Calu3 (cell line): ENCODE results near the gene ZCCHC7. TPM values are rescaled to one million over a fixed set of nuclear protein-coding genes. Genes with fewer than 3 reads are reported as not detected.
"Not testable (repeated sequence)": the region's sequence is repeated elsewhere in the genome, so short reads cannot be mapped to it uniquely, and the experiment has no call there.

Experiments used
- BruUV-seq: library from RNA; stranded (reverse); fragments of 400-500 nt; replicated peaks from 2 replicates; lab custom pipeline; 2021; lab: Mats Ljungman, UMichigan
- CTCF ChIA-PET: fragments of 300-600 bp; sonication (Branson Sonifier 250); formaldehyde crosslinking; loops from one replicate; lab custom pipeline; 2022; ENCODE audit warnings: antibody characterized with exemption; lab: Charles Lee
- DNase-seq: peaks from one replicate; pipeline ENCODE4 v3.0.0; 2022
- H3K27ac Mint-ChIP-seq: one replicate; pipeline ENCODE4 v1.8.0; 2022; ENCODE audit warnings: mixed read lengths; ENCODE audit not compliant: unreplicated experiment
- H3K27me3 Mint-ChIP-seq: one replicate; pipeline ENCODE4 v1.8.0; 2022; ENCODE audit warnings: mixed read lengths; ENCODE audit not compliant: unreplicated experiment
- H3K36me3 Mint-ChIP-seq: one replicate; pipeline ENCODE4 v1.8.0; 2022; ENCODE audit warnings: mild to moderate bottlenecking, moderate library complexity, mixed read lengths; ENCODE audit not compliant: insufficient read depth, unreplicated experiment
- H3K4me1 Mint-ChIP-seq: one replicate; pipeline ENCODE4 v1.8.0; 2022; ENCODE audit warnings: mild to moderate bottlenecking, low read depth, mixed read lengths; ENCODE audit not compliant: unreplicated experiment
- H3K4me3 Mint-ChIP-seq: one replicate; pipeline ENCODE4 v1.8.0; 2022; ENCODE audit warnings: mild to moderate bottlenecking, low read depth, moderate library complexity, mixed read lengths; ENCODE audit not compliant: unreplicated experiment
- H3K9me3 Mint-ChIP-seq: one replicate; pipeline ENCODE4 v1.8.0; 2022; ENCODE audit warnings: low read depth, mixed read lengths; ENCODE audit not compliant: unreplicated experiment
- intact Hi-C: fragments of 100-400 bp; cut with micrococcal nuclease; formaldehyde crosslinking; loops from one replicate; pipeline ENCODE4 v1.10.0; 2022; ENCODE audit not compliant: unreplicated experiment
- total RNA-seq: library from RNA; stranded (reverse); gene quantifications from 2 replicates; pipeline ENCODE4 v1.2.3, GENCODE V29; 2022
- TF ChIP-seq, protein P1 (sequence below): fragments of 200-600 bp; IDR thresholded peaks from one replicate; pipeline ENCODE4 v1.8.0; 2022; ENCODE audit warnings: antibody characterized with exemption; ENCODE audit not compliant: unreplicated experiment

Gene ZCCHC7
- total RNA-seq, 1 experiment from 2014 or later = 6.5 TPM

DNA sequence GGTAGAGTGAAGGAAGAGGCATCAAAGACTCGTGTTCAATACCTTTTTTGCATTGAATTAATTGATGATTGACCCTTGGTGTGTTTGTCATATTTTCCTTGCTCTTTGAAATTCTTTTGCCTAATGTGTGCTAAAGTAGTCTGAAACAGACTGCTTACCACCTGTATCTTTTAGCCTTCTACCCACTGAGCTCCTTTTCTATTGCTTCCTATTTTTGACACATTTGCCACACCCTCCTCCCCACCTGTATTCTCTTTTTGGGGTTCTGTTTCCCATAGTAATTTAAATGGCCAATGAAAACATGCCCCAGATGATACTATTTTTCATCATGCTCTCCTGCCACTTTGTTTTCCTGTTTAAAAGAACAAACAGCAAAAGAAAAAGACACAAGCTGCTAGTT is 78.5 kb downstream of the ZCCHC7 start:
- Mint-ChIP-seq H3K9me3 (no peaks in the 10 kb centered on the region), H3K36me3 (no peaks in the 10 kb centered on the region), H3K4me3 (no peak overlapping the region), H3K27ac (no peak overlapping the region), H3K27me3 (no peaks in the 10 kb centered on the region), H3K4me1 (no peaks in the 10 kb centered on the region)
- no peak for DNase-seq
- TF ChIP-seq, protein P1, sequence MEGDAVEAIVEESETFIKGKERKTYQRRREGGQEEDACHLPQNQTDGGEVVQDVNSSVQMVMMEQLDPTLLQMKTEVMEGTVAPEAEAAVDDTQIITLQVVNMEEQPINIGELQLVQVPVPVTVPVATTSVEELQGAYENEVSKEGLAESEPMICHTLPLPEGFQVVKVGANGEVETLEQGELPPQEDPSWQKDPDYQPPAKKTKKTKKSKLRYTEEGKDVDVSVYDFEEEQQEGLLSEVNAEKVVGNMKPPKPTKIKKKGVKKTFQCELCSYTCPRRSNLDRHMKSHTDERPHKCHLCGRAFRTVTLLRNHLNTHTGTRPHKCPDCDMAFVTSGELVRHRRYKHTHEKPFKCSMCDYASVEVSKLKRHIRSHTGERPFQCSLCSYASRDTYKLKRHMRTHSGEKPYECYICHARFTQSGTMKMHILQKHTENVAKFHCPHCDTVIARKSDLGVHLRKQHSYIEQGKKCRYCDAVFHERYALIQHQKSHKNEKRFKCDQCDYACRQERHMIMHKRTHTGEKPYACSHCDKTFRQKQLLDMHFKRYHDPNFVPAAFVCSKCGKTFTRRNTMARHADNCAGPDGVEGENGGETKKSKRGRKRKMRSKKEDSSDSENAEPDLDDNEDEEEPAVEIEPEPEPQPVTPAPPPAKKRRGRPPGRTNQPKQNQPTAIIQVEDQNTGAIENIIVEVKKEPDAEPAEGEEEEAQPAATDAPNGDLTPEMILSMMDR = no peak
- BruUV-seq = no TSS peak
- intact Hi-C loops = no loop called here
- CTCF ChIA-PET = interaction anchor here (0.6 kb wide), 1 partner anchor 642 kb away, joined by 3 read pairs; no protein-coding TSS in a partner anchor

DNA sequence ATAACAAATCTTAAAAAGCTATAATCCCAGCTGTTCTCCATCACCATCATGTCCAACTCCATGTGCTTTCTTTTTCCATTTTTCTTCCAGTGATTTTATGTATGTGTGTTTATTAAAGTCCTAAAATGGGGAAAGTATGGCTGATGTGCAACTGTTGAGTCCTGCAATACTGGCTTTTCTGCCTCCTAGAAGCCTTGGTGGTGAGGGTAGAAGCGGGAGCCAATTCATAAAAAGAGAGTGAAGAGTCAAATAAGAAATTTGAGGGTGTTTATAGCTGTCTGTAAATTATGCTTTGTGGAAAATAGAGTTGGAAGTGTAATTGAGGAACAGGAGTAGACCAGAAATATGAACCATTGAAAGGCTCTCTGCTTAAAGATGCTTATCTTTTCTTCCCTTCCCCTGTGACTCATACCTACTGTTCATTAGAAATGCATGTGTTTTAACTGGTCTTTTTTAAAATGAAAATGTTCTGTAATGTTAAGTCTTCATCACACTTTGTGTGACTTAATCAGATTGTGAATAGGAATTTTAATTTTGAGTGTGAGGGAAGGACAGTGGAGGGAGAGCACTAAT is 80.1 kb downstream of the ZCCHC7 start:
- H3K27ac Mint-ChIP-seq = no peak overlapping the region
- no peak overlapping the region for H3K4me3 Mint-ChIP-seq
- intact Hi-C loops = no loop called here
- DNase-seq = no peak
- no peaks in the 10 kb centered on the region for H3K27me3 Mint-ChIP-seq
- CTCF ChIA-PET = no interaction called here
- no peaks in the 10 kb centered on the region for H3K9me3 Mint-ChIP-seq
- H3K36me3 Mint-ChIP-seq = no peaks in the 10 kb centered on the region
- BruUV-seq = no TSS peak
- no peaks in the 10 kb centered on the region for H3K4me1 Mint-ChIP-seq
- TF ChIP-seq, protein P1 = no peak

DNA sequence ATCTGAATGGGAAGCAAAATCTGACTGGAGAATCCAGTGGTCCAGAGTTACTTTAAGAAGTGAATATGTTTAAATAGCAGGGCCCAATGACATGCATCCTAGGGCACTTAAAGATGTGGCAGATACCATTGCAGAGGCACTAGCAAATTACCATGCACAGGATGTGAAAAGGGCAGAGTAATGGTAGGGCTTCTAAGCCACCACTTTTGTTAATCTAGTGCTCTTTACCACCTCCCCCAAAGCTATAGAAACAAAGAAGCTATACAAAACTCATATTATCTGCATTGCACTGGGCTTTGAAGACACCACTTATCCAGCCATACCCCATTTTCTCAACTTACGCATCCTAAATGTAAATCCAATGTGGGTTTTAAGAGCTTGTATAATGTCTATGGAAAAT is 81.2 kb downstream of the ZCCHC7 start:
- H3K4me3 Mint-ChIP-seq = no peak overlapping the region
- no peaks in the 10 kb centered on the region for H3K4me1 Mint-ChIP-seq
- no peaks in the 10 kb centered on the region for H3K9me3 Mint-ChIP-seq
- TF ChIP-seq, protein P1 = no peak
- DNase-seq = no peak
- intact Hi-C loops = no loop called here
- no TSS peak for BruUV-seq
- CTCF ChIA-PET = no interaction called here
- H3K27me3 Mint-ChIP-seq = no peaks in the 10 kb centered on the region
- no peak overlapping the region for H3K27ac Mint-ChIP-seq
- H3K36me3 Mint-ChIP-seq = no peaks in the 10 kb centered on the region

DNA sequence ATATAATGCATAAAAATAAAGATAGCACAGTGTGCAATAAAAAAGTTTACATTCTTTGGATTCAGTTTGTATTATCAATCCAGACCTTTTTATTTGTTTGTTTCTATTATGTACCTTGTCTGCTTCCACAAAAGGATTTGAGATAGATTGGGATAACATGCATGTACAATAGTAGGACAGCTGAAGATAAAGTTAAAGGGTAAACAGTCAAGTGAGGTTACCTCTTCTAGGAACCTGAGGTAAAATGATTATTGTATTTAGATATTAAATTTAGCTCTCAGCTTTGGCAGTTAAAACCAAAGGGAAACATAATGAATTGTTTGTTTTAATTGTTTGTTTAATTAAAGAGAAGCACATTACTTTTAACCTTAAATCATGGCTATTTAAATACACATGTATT is 81.7 kb downstream of the ZCCHC7 start:
- Mint-ChIP-seq H3K9me3 (no peaks in the 10 kb centered on the region), H3K4me3 (no peak overlapping the region), H3K27ac (no peak overlapping the region), H3K36me3 (no peaks in the 10 kb centered on the region), H3K4me1 (no peaks in the 10 kb centered on the region), H3K27me3 (no peaks in the 10 kb centered on the region)
- DNase-seq = no peak
- TF ChIP-seq, protein P1 = no peak
- intact Hi-C loops = no loop called here
- CTCF ChIA-PET = no interaction called here
- BruUV-seq = no TSS peak

DNA sequence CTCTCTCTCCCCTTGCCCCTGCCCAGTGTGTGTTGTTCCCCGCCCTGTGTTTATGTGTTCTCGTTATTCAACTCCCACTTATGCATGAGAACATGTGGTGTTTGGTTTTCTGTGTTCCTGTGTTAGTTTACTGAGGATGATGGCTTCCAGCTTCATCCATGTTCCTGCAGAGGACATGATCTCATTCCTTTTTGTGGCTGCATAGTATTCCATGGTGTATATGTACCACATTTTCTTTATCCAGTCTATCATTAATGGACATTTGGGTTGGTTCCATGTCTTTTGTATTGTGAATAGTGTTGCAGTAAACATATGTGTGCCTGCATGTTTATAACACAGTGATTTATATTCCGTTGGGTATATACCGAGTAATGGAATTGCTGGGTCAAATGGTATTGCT is 83.1 kb downstream of the ZCCHC7 start:
- H3K4me3 Mint-ChIP-seq, BruUV-seq, intact Hi-C loops, H3K4me1 Mint-ChIP-seq, H3K27me3 Mint-ChIP-seq, H3K27ac Mint-ChIP-seq, CTCF ChIA-PET, H3K9me3 Mint-ChIP-seq, H3K36me3 Mint-ChIP-seq, DNase-seq: not testable (repeated sequence)
